Heart left ventricle (tissue), 13 donors: ENCODE measurements around the gene TCFL5.

Experiments
- CTCF ChIP-seq, 12 donors: fragments of 200-600 bp; sonication (generic) in 4 of 12; IDR thresholded peaks; one replicate each; pipeline versions ENCODE4 v1.5.0 to v1.8.0; 2018 to 2022; ENCODE audit warnings: antibody characterized with exemption in 12 of 12, mild to moderate bottlenecking in 5 of 12
- POLR2A ChIP-seq, 2 donors: fragments of 450-650 bp; IDR thresholded peaks; one replicate each; pipeline ENCODE4 v1.6.1; 2017; ENCODE audit warnings: antibody characterized with exemption in 2 of 2, mild to moderate bottlenecking in 2 of 2, moderate library complexity in 2 of 2
- donor health status: ischemic (EF 13 %, LVEDD 7.1; RV severe dilation, severe dysfunction).
- donor health status: DM: no; HTN: yes; CAD: no.
- donor health status: DM: no; HTN: no; CAD: no.
- donor health status: ischemic (EF 25% LVEDD 6.9; RV normal size, moderate dysfunction).
- donor health status: ischemic (EF 25% LVEDD 5.7; RV mildly dilated, moderate dysfunction).
- donor health status: ischemic (EF 35%, LVEDD 5.7; RV mildly dilated, moderate dysfunction).
- donor health status: nonischemic (EF 11% LVEDD 7.7; RV severe dilation, severe dysfunction).
- donor health status: DM: yes; HTN: yes; CAD: no.
- donor health status: PGD.
- donor health status: ischemic (EF 29% LVEDD 5.4; RV normal size, mild dysfunction).
- donor health status: nonischemic (EF 23%, LVEDD 6.1; RV moderate dilation, normal function).

DNA sequence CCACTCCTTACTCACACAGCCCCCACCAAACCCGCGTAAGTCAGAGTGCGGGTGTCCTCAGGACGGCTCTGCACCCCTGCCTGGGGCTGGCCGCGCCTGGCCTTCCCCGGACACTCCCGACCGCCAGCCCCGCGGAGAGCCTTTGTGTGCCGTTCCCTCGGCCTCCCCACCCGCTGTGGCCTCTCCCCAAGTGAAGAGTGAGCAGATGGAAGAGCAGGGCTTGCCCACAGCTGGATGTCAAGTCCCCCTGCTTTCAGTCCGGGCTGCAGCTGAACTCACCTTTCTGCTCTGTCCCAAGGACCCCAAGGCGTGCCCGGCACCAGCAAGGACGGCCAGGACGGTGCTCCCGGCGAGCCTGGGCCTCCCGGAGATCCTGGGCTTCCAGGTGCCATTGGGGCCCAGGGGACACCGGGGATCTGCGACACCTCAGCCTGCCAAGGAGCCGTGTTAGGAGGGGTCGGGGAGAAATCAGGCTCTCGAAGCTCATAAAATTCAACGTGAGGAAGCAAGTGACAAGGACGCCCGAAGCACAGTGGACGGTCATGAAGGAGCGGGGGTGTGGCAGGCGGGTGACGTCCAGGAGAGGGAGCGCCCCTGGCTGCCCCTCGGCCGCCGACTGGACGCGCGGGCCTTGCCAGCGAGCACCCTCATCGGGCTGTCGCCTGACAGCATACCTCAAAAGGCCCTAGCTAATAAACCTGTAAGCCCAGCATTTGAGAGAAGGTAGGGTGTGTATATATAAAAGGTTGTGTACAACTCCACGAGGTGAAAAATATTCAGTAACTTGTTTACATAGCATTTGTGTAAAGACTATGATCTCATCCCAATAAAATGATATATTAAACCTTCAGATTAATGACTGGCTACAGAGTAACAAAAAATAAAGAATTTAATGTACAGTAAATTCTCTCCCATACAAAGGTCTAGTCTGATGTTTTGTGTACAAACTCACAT, 21.1 kb downstream of the TCFL5 start:
- TF ChIP-seq CTCF (IDR thresholded peaks at IDR 0.05) (no peak), POLR2A (IDR thresholded peaks at IDR 0.05) (no peak)
